Measurements from ENCODE around the gene BFSP1. TPM values are rescaled to one million over a fixed set of nuclear protein-coding genes. Genes with fewer than 3 reads are reported as not detected.

Gene BFSP1
- total RNA-seq, 1 donor from 2014 or later, result 4.2 TPM

- Mint-ChIP-seq H3K36me3 (ENCODE audit: low read depth, unreplicated experiment) (peaks cover 2% of the 10 kb centered on the region), H3K27ac (ENCODE audit: unreplicated experiment) (no peak overlapping the region), H3K4me3 (ENCODE audit: unreplicated experiment) (no peak overlapping the region), H3K9me3 (ENCODE audit: unreplicated experiment) (peaks cover 2% of the 10 kb centered on the region), H3K4me1 (ENCODE audit: low read depth, unreplicated experiment) (no peaks in the 10 kb centered on the region), H3K27me3 (ENCODE audit: low read depth, unreplicated experiment) (peaks cover 11% of the 10 kb centered on the region)
- H3K4me2 ChIP-seq (ENCODE audit: low read length), result no peak overlapping the region
- no peak overlapping the region for H2AFZ ChIP-seq (ENCODE audit: low read depth, low read length)
- H4K20me1 ChIP-seq (ENCODE audit: insufficient read depth, low read length), result no peaks in the 10 kb centered on the region
- H3K27me3 ChIP-seq (ENCODE audit: insufficient read depth, low read length), result peaks cover 2% of the 10 kb centered on the region
- H3K36me3 ChIP-seq (ENCODE audit: insufficient read depth, low read length), result no peaks in the 10 kb centered on the region
- no peak overlapping the region for H3K27ac ChIP-seq (ENCODE audit: low read depth, low read length)
- H3K4me3 ChIP-seq (ENCODE audit: insufficient read depth, low read depth, low read length), result no peak overlapping the region
- no peaks in the 10 kb centered on the region for H3K79me2 ChIP-seq (ENCODE audit: insufficient read depth, low read length)
- no peak overlapping the region for H3K9ac ChIP-seq (ENCODE audit: low read length)
- no peaks in the 10 kb centered on the region for H3K9me3 ChIP-seq (ENCODE audit: insufficient read depth, low read depth, low read length)
- FAIRE-seq (no peak), DNase-seq (ENCODE audit: low read depth) (no peak)
- TF ChIP-seq EZH2 (IDR thresholded peaks at IDR 0.05; ENCODE audit: insufficient read depth, low read length), result no peak
- no peak for TF ChIP-seq CTCF (IDR thresholded peaks at IDR 0.05; ENCODE audit: insufficient read depth, low read depth, low read length)
- H3K4me1 ChIP-seq (ENCODE audit: insufficient read depth, low read length), result no peaks in the 10 kb centered on the region
These were observed 8.7 kb downstream of the BFSP1 start for GRCh38 chr20:17522528-17522927.

GRCh38 chr20:17520583-17520982, 10.6 kb downstream of the BFSP1 start:
- Mint-ChIP-seq H3K4me1 (ENCODE audit: low read depth, unreplicated experiment) (no peaks in the 10 kb centered on the region), H3K36me3 (ENCODE audit: low read depth, unreplicated experiment) (peaks cover 2% of the 10 kb centered on the region), H3K9me3 (ENCODE audit: unreplicated experiment) (peaks cover 2% of the 10 kb centered on the region), H3K27me3 (ENCODE audit: low read depth, unreplicated experiment) (peaks cover 11% of the 10 kb centered on the region), H3K4me3 (ENCODE audit: unreplicated experiment) (no peak overlapping the region), H3K27ac (ENCODE audit: unreplicated experiment) (no peak overlapping the region)
- Histone ChIP-seq H3K4me2 (ENCODE audit: low read length) (no peak overlapping the region), H4K20me1 (ENCODE audit: insufficient read depth, low read length) (no peaks in the 10 kb centered on the region), H3K27me3 (ENCODE audit: insufficient read depth, low read length) (peaks cover 2% of the 10 kb centered on the region), H3K9ac (ENCODE audit: low read length) (no peak overlapping the region), H3K79me2 (ENCODE audit: insufficient read depth, low read length) (no peaks in the 10 kb centered on the region), H3K4me3 (ENCODE audit: insufficient read depth, low read depth, low read length) (no peak overlapping the region), H3K27ac (ENCODE audit: low read depth, low read length) (no peak overlapping the region), H3K9me3 (ENCODE audit: insufficient read depth, low read depth, low read length) (no peaks in the 10 kb centered on the region), H3K4me1 (ENCODE audit: insufficient read depth, low read length) (no peaks in the 10 kb centered on the region), H2AFZ (ENCODE audit: low read depth, low read length) (no peak overlapping the region), H3K36me3 (ENCODE audit: insufficient read depth, low read length) (no peaks in the 10 kb centered on the region)
- FAIRE-seq (no peak), DNase-seq (ENCODE audit: low read depth) (no peak)
- no peak for TF ChIP-seq EZH2 (IDR thresholded peaks at IDR 0.05; ENCODE audit: insufficient read depth, low read length)
- TF ChIP-seq CTCF (IDR thresholded peaks at IDR 0.05; ENCODE audit: insufficient read depth, low read depth, low read length), result no peak

- Histone ChIP-seq H3K79me2 (ENCODE audit: insufficient read depth, low read length) (no peaks in the 10 kb centered on the region), H3K4me3 (ENCODE audit: insufficient read depth, low read depth, low read length) (no peak overlapping the region), H3K27me3 (ENCODE audit: insufficient read depth, low read length) (no peaks in the 10 kb centered on the region), H3K27ac (ENCODE audit: low read depth, low read length) (no peak overlapping the region), H3K4me2 (ENCODE audit: low read length) (no peak overlapping the region), H3K4me1 (ENCODE audit: insufficient read depth, low read length) (no peaks in the 10 kb centered on the region), H2AFZ (ENCODE audit: low read depth, low read length) (no peak overlapping the region), H3K9ac (ENCODE audit: low read length) (no peak overlapping the region), H3K9me3 (ENCODE audit: insufficient read depth, low read depth, low read length) (no peaks in the 10 kb centered on the region), H3K36me3 (ENCODE audit: insufficient read depth, low read length) (no peaks in the 10 kb centered on the region), H4K20me1 (ENCODE audit: insufficient read depth, low read length) (no peaks in the 10 kb centered on the region)
- H3K36me3 Mint-ChIP-seq (ENCODE audit: low read depth, unreplicated experiment), result peaks cover 2% of the 10 kb centered on the region
- H3K27me3 Mint-ChIP-seq (ENCODE audit: low read depth, unreplicated experiment), result peaks cover 12% of the 10 kb centered on the region
- no peak for DNase-seq (ENCODE audit: low read depth)
- TF ChIP-seq EZH2 (IDR thresholded peaks at IDR 0.05; ENCODE audit: insufficient read depth, low read length) (no peak), CTCF (IDR thresholded peaks at IDR 0.05; ENCODE audit: insufficient read depth, low read depth, low read length) (no peak)
- peaks cover 2% of the 10 kb centered on the region for H3K9me3 Mint-ChIP-seq (ENCODE audit: unreplicated experiment)
- H3K4me1 Mint-ChIP-seq (ENCODE audit: low read depth, unreplicated experiment), result no peaks in the 10 kb centered on the region
- FAIRE-seq, result no peak
- H3K4me3 Mint-ChIP-seq (ENCODE audit: unreplicated experiment), result no peak overlapping the region
- H3K27ac Mint-ChIP-seq (ENCODE audit: unreplicated experiment), result no peak overlapping the region
These were observed 11.4 kb downstream of the BFSP1 start for GRCh38 chr20:17519606-17520285.

Measured in astrocyte (in vitro differentiated cells and primary cell).